ENCODE results near the gene LRRC14B.
A peak's percentile ranks its signal among the peaks of the same experiment; 100 is the strongest.

Gene LRRC14B

GRCh38 chr5:157801-158200 lies 33.5 kb upstream of the LRRC14B start (continued):
- no peak for TF ChIP-seq GLI4 (tag by site-specific recombination; IDR thresholded peaks at IDR 0.05)
- no peak for TF ChIP-seq ZBTB8A (tag by site-specific recombination; IDR thresholded peaks at IDR 0.05)
- TF ChIP-seq, protein P1, sequence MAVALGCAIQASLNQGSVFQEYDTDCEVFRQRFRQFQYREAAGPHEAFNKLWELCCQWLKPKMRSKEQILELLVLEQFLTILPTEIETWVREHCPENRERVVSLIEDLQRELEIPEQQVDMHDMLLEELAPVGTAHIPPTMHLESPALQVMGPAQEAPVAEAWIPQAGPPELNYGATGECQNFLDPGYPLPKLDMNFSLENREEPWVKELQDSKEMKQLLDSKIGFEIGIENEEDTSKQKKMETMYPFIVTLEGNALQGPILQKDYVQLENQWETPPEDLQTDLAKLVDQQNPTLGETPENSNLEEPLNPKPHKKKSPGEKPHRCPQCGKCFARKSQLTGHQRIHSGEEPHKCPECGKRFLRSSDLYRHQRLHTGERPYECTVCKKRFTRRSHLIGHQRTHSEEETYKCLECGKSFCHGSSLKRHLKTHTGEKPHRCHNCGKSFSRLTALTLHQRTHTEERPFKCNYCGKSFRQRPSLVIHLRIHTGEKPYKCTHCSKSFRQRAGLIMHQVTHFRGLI (tag by site-specific recombination; IDR thresholded peaks at IDR 0.05), result no peak
- no peak for TF ChIP-seq HOXD13 (CRISPR knock-in tag; IDR thresholded peaks at IDR 0.05; ENCODE audit: borderline replicate concordance)
- no peak for TF ChIP-seq ZNF623 (tag by site-specific recombination; IDR thresholded peaks at IDR 0.05)
- TF ChIP-seq ZNF335 (tag by site-specific recombination; conservative IDR thresholded peaks at IDR 0.05), result no peak

DNA sequence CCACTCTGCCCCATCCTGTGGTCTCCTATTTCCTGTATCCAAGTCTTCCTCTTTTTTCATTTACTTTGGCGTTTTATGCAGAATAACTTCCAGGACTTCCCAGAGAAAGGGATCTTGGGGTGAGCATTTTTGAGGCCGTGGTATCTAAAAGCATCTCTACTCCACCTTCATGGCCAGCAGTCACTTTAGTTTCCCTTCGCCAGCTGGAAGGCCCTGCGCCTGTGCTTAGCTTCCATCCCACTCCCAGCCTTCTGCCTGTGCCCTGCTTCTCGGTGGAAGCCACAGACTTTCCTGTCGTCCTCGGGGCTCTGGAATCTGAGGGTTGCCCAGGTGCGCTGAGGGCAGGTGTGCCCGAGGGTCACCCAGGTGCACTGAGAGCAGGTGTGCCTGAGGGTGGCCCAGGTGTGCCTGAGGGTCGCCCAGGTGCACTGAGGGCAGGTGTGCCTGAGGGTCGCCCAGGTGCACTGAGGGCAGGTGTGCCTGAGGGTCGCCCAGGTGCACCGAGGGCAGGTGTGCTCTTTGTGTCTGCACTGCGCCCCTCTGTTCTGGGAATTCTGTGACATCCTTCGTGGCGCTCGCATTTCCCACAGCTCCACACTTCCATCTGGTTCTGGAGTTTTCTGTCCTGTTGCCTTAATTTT lies 32.4 kb upstream of the LRRC14B start:
- POLR2A ChIA-PET, result no interaction called here
- no peak overlapping the region for H3K27ac ChIP-seq (ENCODE audit: extremely low read depth, low read depth, low read length)
- no peaks in the 10 kb centered on the region for H3K4me1 ChIP-seq (ENCODE audit: control insufficient read depth, insufficient read depth, low read length)
- H3K4me3 ChIP-seq (ENCODE audit: low read depth, low read length), result no peak overlapping the region
- peaks cover 0 to 3% of the 10 kb centered on the region in 2 experiments; a peak in 2 of 3 replicates for H3K36me3 ChIP-seq (ENCODE audit: control insufficient read depth in 2 of 2, insufficient read depth in 1 of 2, low read length in 2 of 2)
- CTCF ChIA-PET, result no interaction called here
- no peak for TF ChIP-seq ZNF654 (tag by site-specific recombination; IDR thresholded peaks at IDR 0.05; ENCODE audit: low read depth)
- TF ChIP-seq ZEB2 (tag by site-specific recombination; IDR thresholded peaks at IDR 0.05), result peak; percentile 75
- H3K9me3 ChIP-seq (ENCODE audit: control insufficient read depth, insufficient read depth, low read depth, low read length), result no peaks in the 10 kb centered on the region

DNA sequence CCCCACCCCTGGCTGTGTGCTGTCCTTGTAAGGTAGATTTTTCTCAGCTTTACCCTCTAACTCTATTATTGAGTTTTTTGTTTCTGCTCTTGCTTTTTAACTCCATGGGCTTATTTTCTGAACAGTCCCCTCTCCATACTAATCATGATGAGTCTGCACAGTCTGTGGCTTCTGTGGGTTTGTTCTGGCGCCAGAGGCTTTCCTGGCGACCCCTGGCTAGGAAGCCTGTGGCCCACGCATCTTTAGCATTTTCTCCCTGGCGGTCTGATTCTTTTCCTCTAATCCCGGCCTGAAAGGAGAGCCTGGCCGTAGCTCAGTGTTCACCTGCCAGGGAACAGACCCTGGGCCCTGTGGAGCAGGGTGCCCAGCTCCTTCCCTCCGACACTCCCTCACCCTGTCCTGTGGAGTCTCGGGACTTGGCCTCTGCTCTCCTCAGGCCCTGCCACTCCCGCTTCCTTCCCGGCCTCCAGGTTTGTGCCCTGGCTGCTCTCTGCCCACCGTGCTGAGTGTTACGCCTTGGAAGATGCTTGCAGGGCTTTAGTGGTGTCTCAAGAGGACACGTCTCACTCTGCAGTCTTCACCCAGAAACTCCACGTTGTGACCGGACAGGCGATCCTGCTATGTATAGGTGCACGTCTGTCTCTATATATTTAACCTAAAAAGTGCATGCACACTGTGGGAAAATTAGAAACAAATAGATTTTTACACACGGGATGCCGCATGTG lies 31.7 kb upstream of the LRRC14B start:
- peaks cover 0 to 3% of the 10 kb centered on the region in 2 experiments; a peak in 1 of 3 replicates for H3K36me3 ChIP-seq (ENCODE audit: control insufficient read depth in 2 of 2, insufficient read depth in 1 of 2, low read length in 2 of 2)
- ChIA-PET CTCF (no interaction called here), POLR2A (no interaction called here)
- no peaks in the 10 kb centered on the region for H3K9me3 ChIP-seq (ENCODE audit: control insufficient read depth, insufficient read depth, low read depth, low read length)
- H3K4me1 ChIP-seq (ENCODE audit: control insufficient read depth, insufficient read depth, low read length), result no peaks in the 10 kb centered on the region
- H3K27ac ChIP-seq (ENCODE audit: extremely low read depth, low read depth, low read length), result no peak overlapping the region
- H3K4me3 ChIP-seq (ENCODE audit: low read depth, low read length), result no peak overlapping the region
- TF ChIP-seq, protein P1 (tag by site-specific recombination; IDR thresholded peaks at IDR 0.05), result no peak
- TF ChIP-seq GLI2 (tag by site-specific recombination; IDR thresholded peaks at IDR 0.05; ENCODE audit: borderline replicate concordance, low read depth) (no peak), KLF1 (tag by site-specific recombination; IDR thresholded peaks at IDR 0.05) (no peak), ZNF280D (tag by site-specific recombination; IDR thresholded peaks at IDR 0.05) (no peak), ZBTB7A (tag by site-specific recombination; IDR thresholded peaks at IDR 0.05; ENCODE audit: low read depth) (no peak), KLF8 (tag by site-specific recombination; IDR thresholded peaks at IDR 0.05) (no peak), ZNF830 (tag by site-specific recombination; IDR thresholded peaks at IDR 0.05; ENCODE audit: low read depth) (no peak), ZNF133 (tag by site-specific recombination; IDR thresholded peaks at IDR 0.05) (no peak), ZNF37A (tag by site-specific recombination; IDR thresholded peaks at IDR 0.05) (no peak), GFI1B (tag by site-specific recombination; IDR thresholded peaks at IDR 0.05) (no peak), ZNF701 (tag by site-specific recombination; IDR thresholded peaks at IDR 0.05) (no peak), EGR2 (tag by site-specific recombination; IDR thresholded peaks at IDR 0.05; ENCODE audit: low read depth) (no peak)
- TF ChIP-seq, protein P2, sequence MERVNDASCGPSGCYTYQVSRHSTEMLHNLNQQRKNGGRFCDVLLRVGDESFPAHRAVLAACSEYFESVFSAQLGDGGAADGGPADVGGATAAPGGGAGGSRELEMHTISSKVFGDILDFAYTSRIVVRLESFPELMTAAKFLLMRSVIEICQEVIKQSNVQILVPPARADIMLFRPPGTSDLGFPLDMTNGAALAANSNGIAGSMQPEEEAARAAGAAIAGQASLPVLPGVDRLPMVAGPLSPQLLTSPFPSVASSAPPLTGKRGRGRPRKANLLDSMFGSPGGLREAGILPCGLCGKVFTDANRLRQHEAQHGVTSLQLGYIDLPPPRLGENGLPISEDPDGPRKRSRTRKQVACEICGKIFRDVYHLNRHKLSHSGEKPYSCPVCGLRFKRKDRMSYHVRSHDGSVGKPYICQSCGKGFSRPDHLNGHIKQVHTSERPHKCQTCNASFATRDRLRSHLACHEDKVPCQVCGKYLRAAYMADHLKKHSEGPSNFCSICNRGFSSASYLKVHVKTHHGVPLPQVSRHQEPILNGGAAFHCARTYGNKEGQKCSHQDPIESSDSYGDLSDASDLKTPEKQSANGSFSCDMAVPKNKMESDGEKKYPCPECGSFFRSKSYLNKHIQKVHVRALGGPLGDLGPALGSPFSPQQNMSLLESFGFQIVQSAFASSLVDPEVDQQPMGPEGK (tag by site-specific recombination; IDR thresholded peaks at IDR 0.05), result no peak
